Measurements from ENCODE around the gene CHST15.
"Not testable (repeated sequence)": the region's sequence is repeated elsewhere in the genome, so short reads cannot be mapped to it uniquely, and the experiment has no call there.

Gene CHST15

DNA sequence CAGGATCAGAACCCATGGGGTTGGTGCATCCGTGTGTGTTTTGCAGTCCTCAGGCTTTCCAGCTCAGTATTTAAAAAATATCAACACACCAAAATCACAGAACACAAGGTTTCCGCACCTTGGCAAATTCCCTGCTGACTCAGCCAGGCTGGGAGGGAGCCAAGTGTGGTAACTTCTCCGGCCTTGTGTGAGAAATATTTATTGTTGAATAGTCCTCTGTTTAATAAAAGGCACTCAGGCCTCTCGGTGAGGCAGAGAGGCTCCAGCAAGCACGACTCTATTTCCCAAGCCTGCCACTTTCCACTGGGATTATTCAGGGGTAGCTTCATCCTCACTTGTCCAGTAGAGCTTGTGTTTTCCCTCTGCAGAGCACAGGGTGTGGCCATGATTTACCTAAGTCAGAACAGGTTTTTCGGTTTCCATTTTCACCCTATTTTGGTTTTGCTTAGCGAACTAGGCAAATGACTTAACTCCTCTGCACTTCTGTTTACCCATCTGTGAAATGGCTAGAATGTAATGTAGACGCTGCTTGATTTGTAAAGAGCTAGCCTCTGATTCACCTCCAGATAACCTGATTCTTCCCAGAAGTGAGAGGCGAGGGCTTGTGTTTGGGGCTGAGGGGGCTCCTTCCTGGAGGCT is 13.0 kb upstream of the CHST15 start:
- Histone ChIP-seq H3K4me1 (ENCODE audit: insufficient read depth, low read length) (peaks cover 5% of the 10 kb centered on the region; the same call in 1 of the 2 replicates), H3K4me3 (ENCODE audit: low read length) (no peak overlapping the region), H3K36me3 (ENCODE audit: insufficient read depth, low read depth, low read length) (no peaks in the 10 kb centered on the region), H3K9ac (ENCODE audit: low read depth, low read length) (no peak overlapping the region), H3K9me3 (ENCODE audit: insufficient read depth, low read depth, low read length) (no peaks in the 10 kb centered on the region), H3K27me3 (ENCODE audit: insufficient read depth, low read length) (no peaks in the 10 kb centered on the region), H3K27ac (ENCODE audit: low read length) (no peak overlapping the region)

DNA sequence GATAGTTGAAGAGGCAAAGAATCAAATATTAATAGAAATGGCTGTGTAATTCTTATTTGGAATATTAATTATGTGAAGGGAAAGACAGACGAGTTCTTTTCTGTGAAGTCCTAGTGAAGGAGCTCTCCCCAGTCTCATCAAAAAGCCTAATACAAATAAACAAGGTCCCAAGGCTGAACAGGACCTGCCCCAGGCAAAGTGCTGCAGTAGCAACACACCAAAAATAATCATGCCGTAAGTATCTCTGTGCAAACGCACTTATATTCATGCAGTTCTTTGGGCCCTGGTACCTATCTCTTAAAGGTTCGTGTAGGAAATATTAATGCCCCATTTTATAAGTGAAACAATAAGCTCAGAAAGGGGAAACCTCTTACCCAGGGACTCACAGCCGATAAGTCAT is 12.2 kb upstream of the CHST15 start:
- no peak overlapping the region for H3K9ac ChIP-seq (ENCODE audit: low read depth, low read length)
- H3K4me3 ChIP-seq (ENCODE audit: low read length): no peak overlapping the region
- H3K27me3 ChIP-seq (ENCODE audit: insufficient read depth, low read length): no peaks in the 10 kb centered on the region
- peaks cover 5% of the 10 kb centered on the region; the same call in 1 of the 2 replicates for H3K4me1 ChIP-seq (ENCODE audit: insufficient read depth, low read length)
- H3K9me3 ChIP-seq (ENCODE audit: insufficient read depth, low read depth, low read length): no peaks in the 10 kb centered on the region
- no peak overlapping the region for H3K27ac ChIP-seq (ENCODE audit: low read length)
- H3K36me3 ChIP-seq (ENCODE audit: insufficient read depth, low read depth, low read length): no peaks in the 10 kb centered on the region

DNA sequence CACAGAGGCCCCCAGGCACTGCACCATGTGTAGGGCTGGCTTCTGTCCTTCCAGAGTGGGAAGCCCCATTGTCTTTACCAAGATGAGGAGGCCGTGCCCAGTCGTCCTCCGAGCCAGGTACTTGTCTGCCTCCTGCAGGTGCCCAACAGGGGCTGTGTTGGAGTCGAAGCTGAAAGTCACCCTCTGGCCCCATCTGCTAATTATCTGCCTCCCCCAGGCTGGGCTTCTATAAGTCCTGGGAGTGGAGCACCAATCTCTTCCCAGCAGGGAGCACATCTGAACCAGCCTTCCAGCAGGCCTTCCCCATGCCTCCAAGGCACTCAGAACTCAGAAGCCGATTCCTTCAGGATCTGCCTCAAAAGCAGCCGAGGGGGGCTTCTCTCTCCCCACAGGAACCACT is 11.6 kb upstream of the CHST15 start:
- Histone ChIP-seq H3K9ac (ENCODE audit: low read depth, low read length) (no peak overlapping the region), H3K27me3 (ENCODE audit: insufficient read depth, low read length) (no peaks in the 10 kb centered on the region), H3K4me1 (ENCODE audit: insufficient read depth, low read length) (peaks cover 5% of the 10 kb centered on the region; the same call in 1 of the 2 replicates), H3K4me3 (ENCODE audit: low read length) (no peak overlapping the region), H3K36me3 (ENCODE audit: insufficient read depth, low read depth, low read length) (no peaks in the 10 kb centered on the region), H3K27ac (ENCODE audit: low read length) (no peak overlapping the region), H3K9me3 (ENCODE audit: insufficient read depth, low read depth, low read length) (no peaks in the 10 kb centered on the region)

DNA sequence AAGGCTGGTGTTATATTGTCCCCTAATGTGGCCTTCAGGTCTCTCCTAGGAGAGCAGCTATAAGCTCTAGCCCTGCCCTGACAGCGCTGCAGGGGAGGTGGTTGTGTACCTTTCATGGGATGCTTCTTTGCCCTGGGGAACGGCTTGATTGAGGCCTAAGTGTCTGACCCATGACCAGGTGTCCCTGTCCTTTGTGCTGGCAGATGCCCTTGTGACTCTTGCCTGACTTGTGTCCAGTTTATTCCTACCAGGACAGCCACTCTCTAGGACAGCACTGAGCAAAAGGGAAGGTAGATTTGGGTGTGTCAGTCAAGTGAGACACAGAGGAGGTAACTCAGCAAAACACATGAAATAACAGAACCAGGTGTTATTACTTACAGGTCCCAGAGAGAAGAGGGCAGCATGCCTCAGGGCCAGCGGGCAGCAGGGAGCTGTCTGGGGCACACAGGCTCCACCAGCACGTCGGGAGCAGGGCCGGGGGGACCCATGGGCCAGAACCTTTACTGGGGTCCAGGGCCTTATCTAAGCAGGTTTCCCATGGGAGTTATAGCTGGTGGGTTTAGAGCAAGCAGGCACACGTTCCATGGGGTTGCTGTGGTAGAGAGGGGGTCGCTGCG is 10.7 kb upstream of the CHST15 start:
- H3K27ac ChIP-seq (ENCODE audit: low read length): no peak overlapping the region
- no peaks in the 10 kb centered on the region for H3K27me3 ChIP-seq (ENCODE audit: insufficient read depth, low read length)
- H3K4me3 ChIP-seq (ENCODE audit: low read length): no peak overlapping the region
- H3K9me3 ChIP-seq (ENCODE audit: insufficient read depth, low read depth, low read length): no peaks in the 10 kb centered on the region
- H3K9ac ChIP-seq (ENCODE audit: low read depth, low read length): no peak overlapping the region
- peaks cover 5% of the 10 kb centered on the region; the same call in 1 of the 2 replicates for H3K4me1 ChIP-seq (ENCODE audit: insufficient read depth, low read length)
- H3K36me3 ChIP-seq (ENCODE audit: insufficient read depth, low read depth, low read length): no peaks in the 10 kb centered on the region

DNA sequence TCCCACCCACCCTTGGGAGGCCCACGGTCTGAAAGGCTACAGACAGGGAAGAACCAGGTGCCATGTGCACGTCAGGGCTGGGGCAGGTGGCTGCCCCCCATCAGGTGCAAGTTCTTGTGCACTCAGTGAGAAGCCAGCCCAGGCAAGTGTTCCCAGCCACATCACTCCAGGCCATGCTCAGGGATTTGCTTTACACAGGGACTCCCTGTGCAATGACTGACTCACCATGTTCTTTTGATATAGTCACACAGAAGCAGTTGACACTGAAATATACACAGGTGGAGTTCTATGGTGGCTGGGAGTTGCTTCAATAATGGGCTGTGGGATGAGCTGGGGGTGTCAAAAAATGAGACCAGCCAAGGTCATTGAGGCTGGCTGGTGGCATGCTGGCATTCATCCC is 8.0 kb upstream of the CHST15 start:
- H3K4me3 ChIP-seq (ENCODE audit: low read length): no peak overlapping the region
- H3K9me3 ChIP-seq (ENCODE audit: insufficient read depth, low read depth, low read length): no peaks in the 10 kb centered on the region
- H3K27ac ChIP-seq (ENCODE audit: low read length): no peak overlapping the region
- H3K4me1 ChIP-seq (ENCODE audit: insufficient read depth, low read length): peaks cover 6% of the 10 kb centered on the region
- peaks cover 9% of the 10 kb centered on the region for H3K27me3 ChIP-seq (ENCODE audit: insufficient read depth, low read length)
- H3K9ac ChIP-seq (ENCODE audit: low read depth, low read length): no peak overlapping the region
- no peaks in the 10 kb centered on the region for H3K36me3 ChIP-seq (ENCODE audit: insufficient read depth, low read depth, low read length)

DNA sequence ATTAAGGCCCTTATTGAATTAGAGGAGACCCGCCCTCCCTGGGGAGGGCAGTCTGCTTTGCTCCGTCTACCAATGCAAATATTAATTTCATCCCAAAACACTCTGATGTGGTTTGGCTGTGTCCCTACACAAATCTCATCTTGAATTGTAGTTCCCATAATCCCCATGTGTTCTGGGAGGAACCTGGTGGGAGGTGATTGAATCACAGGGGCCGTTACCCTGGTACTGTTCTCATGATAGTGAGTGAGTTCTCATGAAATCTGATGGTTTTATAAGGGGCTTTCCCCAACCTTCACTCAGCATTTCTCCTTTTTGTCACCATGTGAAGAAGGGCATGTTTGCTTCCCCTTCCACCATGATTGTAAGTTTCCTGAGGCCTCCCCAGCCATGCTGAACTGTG is 7.3 kb upstream of the CHST15 start:
- peaks cover 13% of the 10 kb centered on the region for H3K27me3 ChIP-seq (ENCODE audit: insufficient read depth, low read length)
- H3K9me3 ChIP-seq (ENCODE audit: insufficient read depth, low read depth, low read length); H3K36me3 ChIP-seq (ENCODE audit: insufficient read depth, low read depth, low read length); H3K4me1 ChIP-seq (ENCODE audit: insufficient read depth, low read length); H3K27ac ChIP-seq (ENCODE audit: low read length); H3K9ac ChIP-seq (ENCODE audit: low read depth, low read length); H3K4me3 ChIP-seq (ENCODE audit: low read length): not testable (repeated sequence)

DNA sequence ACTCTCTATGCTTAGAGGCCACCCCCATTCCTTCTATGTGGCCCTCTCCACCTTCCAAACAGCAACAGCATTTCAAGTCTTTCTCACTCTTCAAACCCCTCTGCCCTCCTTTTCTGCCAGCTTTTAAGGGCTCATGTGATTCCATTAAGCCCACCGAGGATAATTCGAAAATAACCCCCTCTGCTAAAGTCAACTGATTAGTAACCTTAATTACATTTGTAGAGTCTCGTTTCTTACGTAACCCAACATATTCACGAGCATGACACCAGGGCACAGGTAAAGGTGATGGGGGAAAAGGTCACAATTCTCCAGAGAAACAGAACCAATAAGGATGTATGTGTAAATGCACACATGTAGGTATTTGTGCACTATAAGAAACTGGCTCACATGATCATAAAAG is 6.7 kb upstream of the CHST15 start:
- Histone ChIP-seq H3K4me3 (ENCODE audit: low read length) (no peak overlapping the region), H3K27ac (ENCODE audit: low read length) (no peak overlapping the region), H3K9ac (ENCODE audit: low read depth, low read length) (no peak overlapping the region), H3K4me1 (ENCODE audit: insufficient read depth, low read length) (peaks cover 6% of the 10 kb centered on the region), H3K27me3 (ENCODE audit: insufficient read depth, low read length) (peaks cover 18% of the 10 kb centered on the region), H3K36me3 (ENCODE audit: insufficient read depth, low read depth, low read length) (no peaks in the 10 kb centered on the region), H3K9me3 (ENCODE audit: insufficient read depth, low read depth, low read length) (no peaks in the 10 kb centered on the region)

DNA sequence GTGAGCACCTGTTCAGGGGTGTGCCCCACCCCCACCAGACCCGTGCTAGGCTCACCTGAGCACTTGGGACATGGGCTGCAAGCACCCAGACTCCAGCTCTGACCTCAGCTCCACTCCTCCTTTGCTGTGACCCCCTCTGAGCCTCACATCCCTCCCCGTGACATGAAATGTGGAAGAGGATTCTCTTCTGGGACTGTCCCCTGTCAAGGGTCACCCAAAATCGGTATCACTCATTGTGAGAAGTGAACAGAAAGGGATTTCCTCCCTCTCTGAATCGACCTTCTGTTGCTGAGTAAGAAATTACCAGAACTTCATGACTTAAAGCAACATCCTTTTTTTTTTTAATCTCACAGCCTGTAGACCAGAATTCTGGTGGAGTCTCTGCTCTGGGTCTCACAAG is 6.2 kb upstream of the CHST15 start:
- Histone ChIP-seq H3K9me3 (ENCODE audit: insufficient read depth, low read depth, low read length) (no peaks in the 10 kb centered on the region), H3K27me3 (ENCODE audit: insufficient read depth, low read length) (peaks cover 23% of the 10 kb centered on the region), H3K4me1 (ENCODE audit: insufficient read depth, low read length) (peaks cover 6% of the 10 kb centered on the region), H3K4me3 (ENCODE audit: low read length) (no peak overlapping the region), H3K36me3 (ENCODE audit: insufficient read depth, low read depth, low read length) (no peaks in the 10 kb centered on the region), H3K27ac (ENCODE audit: low read length) (no peak overlapping the region), H3K9ac (ENCODE audit: low read depth, low read length) (no peak overlapping the region)

DNA sequence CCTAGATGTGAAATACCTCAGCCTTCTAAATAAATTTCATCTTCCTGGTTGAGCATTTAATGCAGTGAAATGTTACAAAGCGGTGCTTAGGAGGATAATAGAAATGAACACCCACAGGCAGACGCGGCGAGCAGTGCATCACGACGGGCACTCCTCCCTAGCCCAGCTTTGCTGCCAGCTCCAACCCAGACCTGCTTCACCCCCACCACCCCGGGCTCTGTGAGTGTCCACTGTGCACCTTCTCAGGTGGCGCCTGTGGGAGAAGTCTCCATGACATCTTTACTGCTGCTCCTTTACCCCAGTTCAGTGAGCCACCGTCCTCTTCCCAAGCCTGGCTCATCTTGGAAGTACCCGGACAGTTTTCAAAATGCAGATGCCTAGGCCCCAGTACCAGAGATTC is 5.2 kb upstream of the CHST15 start:
- no peak overlapping the region for H3K4me3 ChIP-seq (ENCODE audit: low read length)
- no peak overlapping the region for H3K9ac ChIP-seq (ENCODE audit: low read depth, low read length)
- H3K9me3 ChIP-seq (ENCODE audit: insufficient read depth, low read depth, low read length): no peaks in the 10 kb centered on the region
- no peak overlapping the region for H3K27ac ChIP-seq (ENCODE audit: low read length)
- H3K4me1 ChIP-seq (ENCODE audit: insufficient read depth, low read length): peaks cover 6% of the 10 kb centered on the region
- peaks cover 34% of the 10 kb centered on the region for H3K27me3 ChIP-seq (ENCODE audit: insufficient read depth, low read length)
- H3K36me3 ChIP-seq (ENCODE audit: insufficient read depth, low read depth, low read length): no peaks in the 10 kb centered on the region

DNA sequence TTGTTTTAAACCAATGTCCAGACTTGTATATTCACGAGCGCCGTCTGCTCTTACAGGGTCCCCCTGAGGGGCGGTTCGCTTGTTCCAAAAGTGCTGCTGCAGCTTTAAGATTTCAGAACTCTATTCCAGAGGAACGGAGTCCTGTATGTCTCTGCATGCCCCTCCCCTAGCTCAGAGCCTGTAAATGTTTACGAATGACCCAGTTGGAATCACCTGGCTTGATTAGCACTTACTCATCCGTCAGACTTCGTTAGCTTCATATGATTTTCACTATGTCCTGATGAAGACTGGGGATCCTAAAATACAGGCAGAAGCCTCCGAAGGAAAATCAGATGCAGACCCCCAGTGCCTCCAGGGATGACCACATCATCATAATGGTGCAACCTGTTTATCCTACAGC is 4.5 kb upstream of the CHST15 start:
- no peaks in the 10 kb centered on the region for H3K9me3 ChIP-seq (ENCODE audit: insufficient read depth, low read depth, low read length)
- H3K4me3 ChIP-seq (ENCODE audit: low read length): no peak overlapping the region
- no peaks in the 10 kb centered on the region for H3K36me3 ChIP-seq (ENCODE audit: insufficient read depth, low read depth, low read length)
- peaks cover 6% of the 10 kb centered on the region for H3K4me1 ChIP-seq (ENCODE audit: insufficient read depth, low read length)
- H3K27ac ChIP-seq (ENCODE audit: low read length): no peak overlapping the region
- no peak overlapping the region for H3K9ac ChIP-seq (ENCODE audit: low read depth, low read length)
- H3K27me3 ChIP-seq (ENCODE audit: insufficient read depth, low read length): peaks cover 37% of the 10 kb centered on the region

DNA sequence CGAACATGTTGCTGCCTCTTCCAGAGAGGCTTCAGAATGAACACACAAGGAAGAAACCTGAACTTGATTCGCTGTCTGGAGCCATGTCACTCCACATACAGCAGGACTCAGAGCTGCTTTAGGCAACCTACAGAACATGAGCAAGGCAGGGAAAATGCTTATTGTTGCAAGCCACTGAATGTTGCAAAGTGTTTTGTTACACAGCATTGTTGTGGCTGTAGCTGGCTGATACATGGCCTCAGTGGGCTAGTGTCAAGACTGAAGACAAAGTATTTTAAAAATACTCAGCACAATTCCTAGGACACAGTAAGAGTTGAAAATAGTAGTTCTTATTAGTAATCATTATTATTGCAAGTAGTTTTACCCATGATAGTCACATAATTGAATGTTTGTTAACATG is 3.1 kb upstream of the CHST15 start:
- H3K9ac ChIP-seq (ENCODE audit: low read depth, low read length): no peak overlapping the region
- peaks cover 6% of the 10 kb centered on the region for H3K4me1 ChIP-seq (ENCODE audit: insufficient read depth, low read length)
- no peak overlapping the region for H3K27ac ChIP-seq (ENCODE audit: low read length)
- no peaks in the 10 kb centered on the region for H3K9me3 ChIP-seq (ENCODE audit: insufficient read depth, low read depth, low read length)
- no peaks in the 10 kb centered on the region for H3K36me3 ChIP-seq (ENCODE audit: insufficient read depth, low read depth, low read length)
- H3K27me3 ChIP-seq (ENCODE audit: insufficient read depth, low read length): peaks cover 43% of the 10 kb centered on the region
- H3K4me3 ChIP-seq (ENCODE audit: low read length): no peak overlapping the region

DNA sequence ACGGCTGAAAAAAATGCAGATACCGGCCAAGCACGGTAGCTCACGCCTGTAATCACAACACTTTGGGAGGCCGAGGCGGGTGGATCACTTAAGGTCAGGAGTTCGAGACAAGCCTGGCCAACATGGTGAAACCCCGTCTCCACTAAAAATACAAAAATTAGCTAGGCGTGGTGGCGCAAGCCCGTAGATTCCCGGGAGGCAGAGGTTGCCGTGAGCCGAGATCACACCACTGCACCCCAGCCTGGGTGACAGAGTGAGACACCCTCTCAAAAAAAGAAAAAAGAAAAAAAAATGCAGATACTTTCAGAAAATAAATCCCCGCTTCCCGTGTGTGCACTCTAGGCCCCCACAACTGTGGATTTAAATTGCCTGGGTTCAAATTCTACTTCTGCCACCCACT is 2.4 kb upstream of the CHST15 start:
- not testable (repeated sequence) for H3K9me3 ChIP-seq (ENCODE audit: insufficient read depth, low read depth, low read length); H3K4me3 ChIP-seq (ENCODE audit: low read length); H3K9ac ChIP-seq (ENCODE audit: low read depth, low read length); H3K27ac ChIP-seq (ENCODE audit: low read length); H3K4me1 ChIP-seq (ENCODE audit: insufficient read depth, low read length); H3K36me3 ChIP-seq (ENCODE audit: insufficient read depth, low read depth, low read length)
- peaks cover 50% of the 10 kb centered on the region for H3K27me3 ChIP-seq (ENCODE audit: insufficient read depth, low read length)

Data from iPS-20b (cell line).